ENCODE measurements around the gene LPCAT3.
"Not testable (repeated sequence)": the region's sequence is repeated elsewhere in the genome, so short reads cannot be mapped to it uniquely, and the experiment has no call there.

Gene LPCAT3

DNA sequence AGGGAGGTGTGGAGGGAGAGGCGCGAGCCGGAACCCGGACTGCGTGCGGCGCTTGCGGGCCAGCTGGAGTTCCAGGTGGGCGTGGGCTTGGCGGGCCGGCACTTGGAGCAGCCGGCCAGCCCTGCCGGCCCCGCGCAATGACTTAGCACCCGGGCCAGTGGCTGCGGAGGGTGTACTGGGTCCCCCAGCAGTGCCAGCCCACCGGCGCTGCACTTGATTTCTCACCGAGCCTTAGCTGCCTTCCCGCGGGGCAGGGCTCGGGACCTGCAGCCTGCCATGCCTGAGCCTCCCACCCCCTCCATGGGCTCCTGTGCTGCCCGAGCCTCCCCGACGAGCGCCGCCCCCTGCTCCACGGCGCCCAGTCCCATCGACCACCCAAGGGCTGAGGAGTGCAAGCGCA lies 19.1 kb upstream of the LPCAT3 start:
- DNase-seq (ENCODE audit: low read depth), result not testable (repeated sequence)

DNA sequence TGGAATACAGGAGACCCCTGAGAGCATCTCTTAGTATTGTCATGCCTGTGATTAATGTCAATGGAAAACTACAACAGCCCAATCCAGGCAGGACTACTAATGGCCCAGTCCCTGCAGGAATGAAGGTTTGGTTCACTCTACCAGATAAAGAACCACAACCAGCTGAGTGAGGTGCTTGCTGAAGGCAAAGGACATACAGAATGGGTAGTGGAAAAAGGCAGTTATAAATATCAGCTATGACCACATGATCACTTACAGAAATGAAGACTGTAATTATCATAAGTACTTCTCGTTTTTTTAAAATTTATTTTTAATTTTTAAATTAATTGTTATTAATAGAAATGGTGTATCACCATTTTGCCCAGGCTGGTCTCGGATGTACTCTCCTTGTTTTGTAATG lies 17.2 kb upstream of the LPCAT3 start:
- no peak for DNase-seq (ENCODE audit: low read depth)

DNA sequence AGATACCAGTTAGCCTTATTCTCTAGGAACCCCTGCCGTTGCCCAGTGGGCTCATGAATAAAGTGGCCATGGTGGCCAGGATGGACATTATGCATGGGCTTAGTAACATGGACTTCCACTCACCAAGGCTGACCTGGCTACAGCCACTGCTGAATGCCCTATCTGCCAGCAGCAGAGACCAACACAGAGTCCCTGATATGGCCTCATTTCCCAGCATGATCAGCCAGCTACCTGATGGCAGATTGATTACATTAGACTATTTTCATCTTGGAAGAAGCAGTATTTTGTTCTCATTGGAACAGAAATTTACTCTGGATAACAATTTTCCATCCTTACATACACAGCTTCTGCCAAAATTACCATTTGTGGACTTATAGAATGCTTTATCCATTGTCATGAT lies 16.2 kb upstream of the LPCAT3 start:
- no peak for DNase-seq (ENCODE audit: low read depth)

DNA sequence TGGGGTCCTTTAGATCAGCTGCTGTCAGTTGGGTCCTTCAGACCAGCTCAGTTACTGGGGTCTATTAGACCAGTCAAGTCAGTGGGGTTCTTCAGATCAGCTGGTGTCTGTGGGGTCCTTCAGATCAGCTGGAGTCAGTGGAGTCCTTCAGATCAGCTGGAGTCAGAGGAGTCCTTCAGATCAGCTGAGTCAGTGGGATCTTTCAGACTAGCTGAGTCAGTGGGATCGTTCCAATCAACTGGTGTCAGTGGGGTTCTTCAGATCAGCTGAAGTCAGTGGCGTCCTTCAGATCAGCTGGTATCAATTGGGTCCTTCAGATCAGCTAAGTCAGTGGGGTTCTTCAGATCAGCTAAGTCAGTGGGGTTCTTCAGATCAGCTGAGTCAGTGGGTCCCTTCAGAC lies 14.7 kb upstream of the LPCAT3 start:
- DNase-seq (ENCODE audit: low read depth), result no peak

DNA sequence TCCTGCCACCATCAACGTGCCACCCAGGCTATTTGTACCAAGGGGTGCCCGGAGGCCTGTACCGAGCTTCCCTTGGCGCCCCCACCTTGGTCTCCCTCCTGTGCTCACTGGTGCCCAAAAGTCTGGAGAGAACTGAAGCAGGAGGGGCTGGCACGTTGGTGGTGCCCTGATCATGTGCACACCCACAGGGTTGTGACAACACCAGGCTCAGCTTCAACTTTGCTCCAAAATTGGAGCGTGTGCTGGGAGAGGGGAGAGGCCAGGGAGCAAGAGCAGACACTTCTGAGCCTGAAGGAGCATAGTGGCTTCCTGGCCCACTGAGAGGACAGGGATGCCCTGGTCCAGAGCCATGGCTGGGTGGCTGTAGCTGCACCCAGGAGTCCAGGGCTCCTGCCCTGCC lies 13.0 kb upstream of the LPCAT3 start:
- DNase-seq (ENCODE audit: low read depth), result no peak

DNA sequence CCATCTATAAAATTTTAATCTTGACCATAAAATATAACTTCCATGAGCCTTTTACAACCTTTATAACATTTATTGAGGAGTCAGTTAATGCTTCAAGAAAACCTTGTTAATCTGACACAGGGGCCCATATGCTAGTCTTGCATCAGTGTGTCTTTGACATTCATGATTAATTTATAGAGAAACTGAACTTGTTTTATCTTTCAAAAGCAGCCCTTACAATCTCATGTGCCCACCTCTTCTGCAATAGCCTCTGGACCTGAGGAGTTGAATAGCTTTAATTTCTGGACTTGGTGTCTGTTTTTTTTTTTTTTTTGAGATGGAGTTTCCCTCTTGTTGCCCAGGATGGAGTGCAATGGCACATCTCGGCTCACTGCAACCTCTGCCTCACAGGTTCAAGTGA lies 8.6 kb upstream of the LPCAT3 start:
- no peak for DNase-seq (ENCODE audit: low read depth)

DNA sequence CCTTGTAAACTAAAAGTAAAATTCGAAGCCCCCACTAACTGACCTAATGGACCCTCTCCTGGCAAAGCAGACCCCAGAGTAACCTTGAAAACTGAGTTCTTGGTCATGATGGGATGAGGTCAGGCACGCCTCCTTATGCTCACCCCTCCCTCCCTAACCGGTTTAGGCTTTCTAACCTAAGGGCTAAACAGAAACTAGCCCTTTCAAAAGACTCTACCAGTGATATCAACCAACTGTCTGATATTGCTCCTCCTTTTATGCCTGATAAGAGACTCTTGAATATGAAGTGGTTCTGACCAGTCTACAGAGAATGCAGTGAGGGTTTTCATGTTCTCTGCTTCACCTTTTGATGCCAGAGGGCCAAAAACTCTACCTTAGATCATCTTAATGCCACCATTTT lies 4.8 kb upstream of the LPCAT3 start:
- no peak for DNase-seq (ENCODE audit: low read depth)

DNA sequence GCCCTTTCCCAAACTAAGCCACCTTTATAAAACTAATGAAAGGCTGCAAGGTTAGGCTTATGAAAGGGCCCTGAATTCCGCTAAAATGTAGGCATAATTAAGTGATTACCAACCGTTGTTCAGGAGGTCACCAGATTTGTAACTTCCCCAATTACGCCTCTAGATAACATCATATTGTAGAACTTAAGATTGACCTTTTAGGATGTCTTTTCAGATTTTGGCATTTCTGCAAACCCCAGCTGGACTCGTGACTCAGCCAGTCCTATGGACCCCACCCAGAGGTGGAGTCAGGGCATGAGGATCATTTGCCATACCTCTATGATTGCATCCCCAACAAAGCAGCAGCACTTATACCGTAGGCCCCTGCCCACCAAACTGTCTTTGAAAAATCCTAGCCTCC lies 3.7 kb upstream of the LPCAT3 start:
- no peak for DNase-seq (ENCODE audit: low read depth)

DNA sequence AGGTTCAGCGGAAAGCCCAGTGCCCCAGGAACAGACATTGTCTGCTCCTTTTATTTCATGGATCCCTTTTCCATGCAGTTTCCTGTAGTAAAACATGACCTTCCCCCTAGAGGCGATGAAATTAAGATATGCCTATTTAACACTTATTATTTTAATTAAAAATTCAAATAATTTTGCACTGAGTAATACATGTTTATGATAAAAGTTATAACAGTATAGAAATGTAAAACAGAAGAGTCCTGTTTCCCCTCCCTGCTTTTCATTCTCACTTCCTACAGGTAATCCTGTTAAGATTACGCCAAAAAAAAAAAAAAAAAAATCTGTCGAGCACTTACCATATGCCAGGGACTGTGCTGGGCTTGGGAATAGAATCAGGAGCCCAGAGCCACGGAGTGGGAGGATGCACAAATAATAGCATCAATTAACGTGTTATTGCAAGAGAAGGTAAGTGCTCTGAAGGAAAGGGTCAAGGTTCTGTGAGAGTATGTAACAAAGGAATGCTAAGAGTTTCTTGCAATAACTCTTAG lies 830 bp upstream of the LPCAT3 start:
- DNase-seq (ENCODE audit: low read depth), result no peak

DNA sequence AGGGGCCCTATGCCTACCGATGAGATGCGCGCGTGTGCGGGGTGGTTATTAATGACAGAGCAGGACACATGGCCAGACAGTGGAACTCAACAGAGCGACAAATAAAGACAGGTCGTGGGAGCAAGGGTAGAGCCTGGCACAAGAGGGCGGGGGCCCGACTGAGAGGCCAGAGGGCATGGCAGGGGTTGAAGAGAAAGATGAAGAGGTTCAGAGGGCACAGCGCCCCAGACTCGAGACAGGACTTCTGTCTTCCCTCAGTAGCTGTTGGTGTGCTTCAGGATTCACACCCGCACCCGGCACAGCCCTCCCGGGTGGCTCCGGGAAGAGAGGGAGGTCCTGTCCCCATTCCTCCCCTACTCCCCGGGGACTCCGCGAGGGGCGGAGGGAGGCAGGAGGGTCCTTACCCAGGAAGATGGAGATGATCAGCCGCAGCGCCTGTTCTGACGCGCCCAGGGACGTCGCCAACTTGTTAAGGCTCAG lies 366 bp downstream of the LPCAT3 start:
- no peak for DNase-seq (ENCODE audit: low read depth)

DNA sequence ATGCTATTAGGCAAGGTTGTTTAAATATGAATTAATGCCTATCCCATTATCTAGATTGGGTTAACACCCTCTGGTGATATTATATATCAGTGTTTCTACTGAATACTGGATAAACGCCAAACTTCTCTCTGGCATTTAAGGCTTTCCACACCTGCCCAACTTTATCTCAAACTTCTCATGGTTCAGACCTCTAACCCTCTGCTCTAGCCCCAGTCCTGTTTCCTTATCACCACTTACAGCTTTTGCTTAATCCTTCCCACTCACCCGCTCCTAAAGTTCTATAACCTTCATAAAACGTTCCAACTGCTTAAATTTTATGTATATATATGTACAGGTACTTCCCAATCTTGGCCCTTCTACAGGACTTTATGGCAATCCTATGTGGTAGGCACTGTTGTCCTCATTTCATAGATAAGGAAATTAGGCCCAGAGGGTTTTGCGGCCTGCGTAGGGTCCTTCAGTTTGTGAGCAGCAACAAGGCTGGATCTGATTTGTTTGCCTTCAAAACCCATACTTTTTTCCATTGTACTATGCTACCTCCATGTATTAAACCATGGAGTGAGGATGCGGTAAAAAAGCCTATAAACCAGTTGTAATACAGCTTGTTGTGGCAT lies 1.2 kb downstream of the LPCAT3 start:
- DNase-seq (ENCODE audit: low read depth), result no peak

DNA sequence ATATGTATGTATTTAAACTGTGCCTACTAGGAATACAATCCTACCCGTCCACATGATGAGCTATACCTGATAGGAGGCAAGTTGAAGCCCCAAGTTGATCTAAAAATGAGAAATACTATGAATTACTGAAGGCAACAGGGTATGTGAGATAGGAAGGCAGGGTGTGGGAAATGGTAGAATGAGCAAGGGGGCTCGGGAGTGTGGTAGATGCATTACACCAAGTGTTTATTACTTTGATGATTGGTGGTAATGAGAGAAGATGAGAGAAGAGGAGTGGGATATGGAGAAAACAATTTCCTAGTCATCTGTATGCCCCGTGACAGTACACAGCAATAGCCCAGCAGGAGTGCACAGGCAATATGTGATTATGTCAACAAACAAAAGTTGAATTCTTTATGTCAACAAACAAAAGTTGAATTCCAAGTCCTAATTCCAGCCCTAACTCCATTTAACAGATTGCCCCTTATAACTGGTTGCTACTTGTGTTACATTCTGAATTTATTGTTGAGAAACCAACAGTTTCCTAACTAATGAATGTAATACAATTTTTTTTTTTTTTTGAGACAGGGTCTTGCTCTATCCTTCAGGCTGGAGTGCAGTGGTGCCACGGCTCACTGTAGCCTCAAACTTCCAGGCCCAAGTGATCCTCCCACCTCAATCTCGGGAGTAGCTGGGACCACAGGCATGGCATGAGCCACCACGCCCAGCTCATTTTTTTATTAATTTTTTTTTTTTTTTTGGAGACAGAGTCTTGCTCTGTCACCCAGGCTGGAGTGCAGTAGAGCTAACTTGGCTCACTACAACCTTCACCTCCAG lies 2.5 kb downstream of the LPCAT3 start:
- DNase-seq (ENCODE audit: low read depth), result no peak

DNA sequence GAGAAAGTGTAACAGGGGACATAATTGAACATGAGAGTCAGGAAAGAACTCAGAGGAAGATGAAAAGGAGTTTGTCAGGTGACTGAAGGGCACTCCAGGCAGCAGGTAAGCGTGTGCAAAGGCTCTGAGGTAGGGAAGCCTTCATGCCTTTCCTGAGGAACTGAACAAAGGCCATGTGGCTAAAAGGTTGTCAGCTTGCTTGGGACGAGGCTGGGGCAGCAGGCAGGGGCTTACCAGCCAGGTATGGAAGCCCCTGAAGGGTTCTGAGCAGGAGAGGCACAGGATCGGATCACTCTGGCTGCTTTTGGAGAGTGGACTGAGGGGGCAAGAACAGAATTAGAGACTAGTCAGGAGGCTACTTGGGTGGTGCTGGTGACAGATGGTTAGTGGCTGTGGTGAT lies 5.2 kb downstream of the LPCAT3 start:
- no peak for DNase-seq (ENCODE audit: low read depth)

DNA sequence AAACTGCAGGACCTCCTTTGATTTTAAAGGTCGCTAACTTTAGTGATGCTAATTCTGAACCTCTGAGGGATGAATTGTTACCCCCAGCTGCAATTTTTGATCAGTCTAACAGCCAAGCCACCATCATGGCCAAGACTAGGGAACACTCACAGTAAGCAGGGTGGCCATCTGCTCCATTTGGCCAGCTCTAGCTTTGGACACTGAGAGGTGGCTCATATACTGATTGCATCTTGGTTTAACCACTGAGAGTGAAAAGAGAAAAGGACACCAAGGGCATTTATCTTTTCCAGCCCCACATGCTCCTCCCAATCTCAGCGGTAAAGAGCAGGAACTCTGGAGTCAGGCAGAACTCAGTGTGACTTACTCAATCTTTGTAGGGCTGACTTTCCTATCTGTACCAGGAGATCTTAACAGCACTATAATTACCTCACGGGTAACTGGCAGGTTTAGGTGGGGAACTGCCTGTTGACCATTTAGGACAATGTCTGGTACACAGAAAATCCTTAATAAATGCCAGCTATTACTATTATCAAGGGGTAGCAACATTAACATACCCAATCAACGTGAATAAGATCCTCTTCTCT lies 6.2 kb downstream of the LPCAT3 start:
- no peak for DNase-seq (ENCODE audit: low read depth)

DNA sequence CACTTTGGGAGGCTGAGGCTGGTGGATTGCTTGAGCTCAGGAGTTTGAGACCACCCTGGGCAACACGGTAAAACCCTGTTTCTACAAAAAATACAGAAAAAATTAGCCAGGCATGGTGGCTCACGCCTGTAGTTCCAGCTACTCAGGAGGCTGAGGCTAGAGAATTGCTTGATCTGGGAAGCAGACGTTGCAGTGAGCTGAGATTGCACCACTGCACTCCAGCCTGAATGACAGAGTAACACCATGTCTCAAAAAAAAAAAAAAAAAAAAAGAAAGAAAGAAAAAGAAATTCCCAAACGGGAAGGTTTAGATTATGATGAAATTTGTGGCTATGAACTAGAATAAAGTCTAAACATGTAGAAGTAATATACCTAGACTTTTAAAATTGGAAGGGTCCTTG lies 6.9 kb downstream of the LPCAT3 start:
- not testable (repeated sequence) for DNase-seq (ENCODE audit: low read depth)

DNA sequence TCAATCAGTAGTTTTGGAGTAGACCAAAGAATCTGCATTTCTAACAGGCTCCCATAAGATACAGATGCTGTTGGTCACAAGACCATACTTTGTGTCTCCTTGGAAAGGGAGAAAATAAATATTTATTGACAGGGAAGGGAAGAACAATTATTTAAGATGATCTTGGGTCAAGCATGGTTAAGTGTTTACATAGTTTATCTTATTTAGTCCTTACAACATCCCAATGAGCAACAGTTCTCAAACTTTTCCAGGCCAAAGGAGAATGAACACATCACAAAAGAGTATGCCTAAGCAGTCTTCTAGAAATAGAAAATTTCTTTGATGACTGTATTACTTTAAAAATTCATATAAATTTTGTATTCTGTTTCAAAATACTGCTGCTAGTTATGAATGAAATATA lies 8.8 kb downstream of the LPCAT3 start:
- DNase-seq (ENCODE audit: low read depth), result no peak

DNA sequence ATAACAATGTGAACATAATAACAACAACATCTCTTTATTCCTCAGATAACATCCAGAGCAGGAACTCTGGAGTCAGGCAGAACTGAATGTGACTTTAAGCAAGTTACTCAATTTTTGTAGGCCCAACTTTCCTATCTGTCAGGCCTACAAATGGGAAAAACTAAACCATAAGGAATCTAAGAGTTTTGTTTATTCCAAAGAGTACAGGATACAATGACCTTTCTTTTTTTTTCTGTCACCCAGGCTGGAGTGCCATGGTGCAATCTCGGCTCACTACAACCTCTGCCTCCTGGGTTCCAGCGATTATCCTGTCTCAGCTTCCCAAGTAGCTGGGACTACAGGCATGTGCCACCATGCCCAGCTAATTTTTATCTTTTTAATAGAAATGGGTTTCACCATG lies 9.4 kb downstream of the LPCAT3 start:
- DNase-seq (ENCODE audit: low read depth), result no peak

DNA sequence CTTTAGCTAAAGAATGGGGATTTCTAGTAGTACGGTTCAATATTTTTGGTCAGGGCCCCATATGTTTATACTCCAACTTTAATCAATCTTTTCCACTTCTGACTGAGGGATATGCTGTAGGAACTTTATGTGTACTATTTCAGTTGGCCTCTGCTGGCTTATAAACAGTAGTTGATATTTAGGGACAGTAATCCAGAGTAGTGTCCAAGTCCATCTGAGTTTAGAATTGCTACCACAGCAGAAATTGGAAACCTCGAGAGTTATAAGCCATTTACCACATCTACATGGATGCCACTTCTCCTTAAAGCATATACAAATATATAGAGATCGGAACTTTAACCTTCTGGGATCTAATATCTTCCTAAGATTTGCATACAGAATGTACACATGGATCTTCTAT lies 11.6 kb downstream of the LPCAT3 start:
- no peak for DNase-seq (ENCODE audit: low read depth)

DNA sequence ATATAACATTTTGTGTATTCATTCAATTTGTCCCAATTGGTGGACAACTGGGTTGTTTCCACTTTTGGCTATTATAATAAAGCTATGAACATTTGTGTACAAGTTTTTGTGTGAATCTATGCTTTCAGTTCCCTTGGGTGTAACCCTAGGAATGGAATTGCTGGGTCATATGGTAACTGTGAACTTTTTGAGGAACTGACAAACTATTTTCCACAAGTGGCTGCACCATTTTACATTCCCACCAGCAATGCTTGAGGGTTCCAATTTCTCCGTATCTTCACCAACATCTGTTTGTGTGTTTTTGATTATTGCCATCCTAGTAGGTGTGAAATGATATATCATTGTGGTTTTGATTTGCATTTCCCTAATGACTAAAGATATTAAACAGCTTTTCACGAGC lies 13.0 kb downstream of the LPCAT3 start:
- no peak for DNase-seq (ENCODE audit: low read depth)

DNA sequence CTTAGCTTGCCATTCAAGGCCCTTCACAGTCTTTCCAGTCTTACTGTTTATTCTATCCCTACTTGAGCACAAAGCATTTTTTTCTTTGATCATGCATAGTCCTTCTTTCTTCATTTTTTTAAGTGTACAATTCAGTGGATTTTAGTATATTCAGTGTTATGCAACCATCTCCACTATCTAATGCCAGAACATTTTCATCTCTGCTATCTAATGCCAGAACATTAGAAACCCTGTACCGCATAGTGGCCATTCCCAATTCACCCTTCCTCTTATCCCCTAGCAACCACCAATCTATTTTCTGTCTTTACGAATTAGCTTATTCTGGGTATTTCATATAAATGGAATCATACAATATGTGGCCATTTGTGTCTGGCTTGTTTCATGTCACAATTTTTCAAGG lies 13.4 kb downstream of the LPCAT3 start:
- no peak for DNase-seq (ENCODE audit: low read depth)

DNA sequence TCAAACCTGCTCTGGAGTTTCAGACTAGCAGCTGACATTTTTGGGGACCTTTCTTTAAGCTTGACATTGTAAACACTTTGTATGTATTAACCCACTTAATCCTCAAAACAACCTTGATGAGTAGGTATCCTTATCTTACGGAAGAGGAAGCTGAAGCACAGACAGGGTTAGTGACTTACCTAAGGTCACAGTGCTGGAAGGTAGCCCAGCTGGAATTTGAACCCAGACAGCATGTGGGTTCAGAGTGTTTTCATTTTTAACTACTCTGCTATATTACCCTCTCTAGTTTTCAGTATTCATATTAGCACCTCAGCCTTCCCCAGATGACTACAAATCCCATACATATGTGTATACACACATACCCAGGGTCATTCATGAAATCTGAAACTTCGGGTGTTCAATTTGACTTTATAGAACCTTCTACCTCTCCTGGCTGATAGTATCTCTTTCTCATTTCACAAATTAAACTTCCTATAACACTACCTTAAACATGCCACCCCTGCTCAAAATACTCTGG lies 13.9 kb downstream of the LPCAT3 start:
- no peak for DNase-seq (ENCODE audit: low read depth)

DNA sequence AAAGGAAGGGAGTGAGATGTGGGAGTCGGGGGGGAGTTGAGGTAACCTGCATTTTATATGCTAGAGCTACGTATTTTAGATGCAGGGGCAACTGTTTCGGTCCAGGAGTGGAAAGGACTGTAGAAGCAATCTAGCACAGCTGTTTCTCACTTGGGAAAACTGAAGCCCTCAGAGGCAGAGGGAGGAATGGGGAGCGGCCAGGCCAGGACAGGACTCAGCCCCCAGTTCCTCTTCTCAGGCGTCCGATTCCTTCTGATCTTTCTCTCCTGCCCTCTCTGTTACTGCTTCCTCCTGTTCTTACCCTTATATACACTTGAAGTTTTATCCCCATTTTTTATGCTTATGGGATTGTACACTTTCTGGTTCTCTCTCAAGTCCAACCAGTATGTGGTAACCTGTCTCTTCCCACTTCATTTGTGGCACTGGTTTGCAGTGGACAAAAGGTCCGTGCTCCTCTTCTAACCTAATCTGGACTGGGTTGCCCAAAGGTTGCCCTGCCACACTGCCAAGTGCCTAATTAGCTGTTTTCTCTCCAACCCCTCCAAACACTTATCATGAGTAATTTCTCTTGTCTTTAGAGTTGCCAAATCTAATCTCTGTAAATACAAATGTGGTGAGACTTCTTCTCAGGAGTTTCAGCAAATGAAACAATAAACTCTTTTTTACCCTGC lies 16.2 kb downstream of the LPCAT3 start:
- DNase-seq (ENCODE audit: low read depth), result no peak

All from CMK (cell line).